Endothelial cell of umbilical vein (primary cell): ENCODE results near the gene TNFRSF1B.

Experiments
- CTCF ChIP-seq, 2 donors: IDR thresholded peaks; 1 replicate in 1 of 2; 2 replicates in 1 of 2; pipeline ENCODE4 v1.5.1; 2011; ENCODE audit warnings: low read length in 2 of 2, mild to moderate bottlenecking in 2 of 2, moderate library complexity in 2 of 2, control low read depth in 1 of 2, inconsistent platforms in 1 of 2, low read depth in 1 of 2; ENCODE audit not compliant: insufficient read depth in 1 of 2; ENCODE audit errors: extremely low read depth in 1 of 2
- EZH2 ChIP-seq: IDR thresholded peaks from 2 replicates; pipeline ENCODE4 v1.6.1; 2012; ENCODE audit warnings: borderline replicate concordance, low read depth, mild to moderate bottlenecking, moderate library complexity, low read length, inconsistent platforms; ENCODE audit not compliant: severe bottlenecking
- FOS ChIP-seq: IDR thresholded peaks from 2 replicates; pipeline ENCODE4 v1.6.1; 2011; ENCODE audit warnings: mild to moderate bottlenecking, low read length, moderate library complexity, borderline replicate concordance; ENCODE audit not compliant: insufficient read depth
- GATA2 ChIP-seq: IDR thresholded peaks from 2 replicates; pipeline ENCODE4 v1.7.0; 2011; ENCODE audit warnings: low read depth, mild to moderate bottlenecking, moderate library complexity, mixed read lengths, low read length; ENCODE audit not compliant: insufficient read length, insufficient read depth
- JUN ChIP-seq: IDR thresholded peaks from 2 replicates; pipeline ENCODE4 v1.6.1; 2011; ENCODE audit warnings: borderline replicate concordance, low read depth; ENCODE audit not compliant: insufficient read length, insufficient read depth
- MAX ChIP-seq: IDR thresholded peaks from 2 replicates; pipeline ENCODE4 v1.6.1; 2011; ENCODE audit not compliant: insufficient read depth, insufficient read length
- MYC ChIP-seq: IDR thresholded peaks from one replicate; pipeline ENCODE4 v1.6.1; 2011; ENCODE audit warnings: mild to moderate bottlenecking, low read depth, low read length
- POLR2A ChIP-seq: IDR thresholded peaks from 2 replicates; pipeline ENCODE4 v1.6.1; 2012; ENCODE audit warnings: low read depth, mild to moderate bottlenecking, control low read depth, low read length
- POLR2AphosphoS5 ChIP-seq: IDR thresholded peaks from 2 replicates; pipeline ENCODE4 v1.6.1; 2012; ENCODE audit warnings: low read depth, mild to moderate bottlenecking, control low read depth, low read length, moderate library complexity; ENCODE audit not compliant: insufficient read depth

- TF ChIP-seq JUN (no peak), EZH2 (no peak), POLR2A (no peak), CTCF (IDR thresholded peaks at IDR 0.05; ENCODE audit: extremely low read depth in 1 of 2, insufficient read depth in 1 of 2, low read depth in 1 of 2, low read length in 2 of 2) (no peak), POLR2AphosphoS5 (no peak), GATA2 (no peak), FOS (no peak), MYC (no peak), MAX (no peak)
These were observed 2.8 kb downstream of the TNFRSF1B start for GRCh38 chr1:12169442-12170135.
